ENCODE measurements around the gene BRD1.

Gene BRD1

GRCh38 chr22:49751966-49752597 is 75.6 kb downstream of the BRD1 start:
- H3K27me3 ChIP-seq (ENCODE audit: control insufficient read depth in 2 of 2, insufficient read depth in 2 of 2, low read length in 2 of 2), result peaks cover 0 to 3% of the 10 kb centered on the region in 2 donors

GRCh38 chr22:49751318-49751965 is 76.2 kb downstream of the BRD1 start:
- peaks cover 0 to under 1% of the 10 kb centered on the region in 2 donors for H3K27me3 ChIP-seq (ENCODE audit: control insufficient read depth in 2 of 2, insufficient read depth in 2 of 2, low read length in 2 of 2)
- no peak overlapping the region for H3K9ac ChIP-seq (ENCODE audit: low read depth in 1 of 2, low read length in 2 of 2)
- H3K27ac ChIP-seq (ENCODE audit: low read depth in 2 of 2, low read length in 2 of 2), result no peak overlapping the region
- H3K36me3 ChIP-seq (ENCODE audit: control insufficient read depth in 2 of 2, insufficient read depth in 2 of 2, low read length in 2 of 2), result no peaks in the 10 kb centered on the region
- no peaks in the 10 kb centered on the region for H3K4me1 ChIP-seq (ENCODE audit: control insufficient read depth in 2 of 2, insufficient read depth in 2 of 2, low read length in 2 of 2)
- H3K4me3 ChIP-seq (ENCODE audit: low read length in 2 of 2), result no peak overlapping the region
- H3K9me3 ChIP-seq (ENCODE audit: control insufficient read depth in 2 of 2, low read length in 2 of 2), result peaks cover 0 to 3% of the 10 kb centered on the region in 2 donors

More at GRCh38 chr22:49751966-49752597, 75.6 kb downstream of the BRD1 start:
- H3K9ac ChIP-seq (ENCODE audit: low read depth in 1 of 2, low read length in 2 of 2), result no peak overlapping the region
- peaks cover 0 to 3% of the 10 kb centered on the region in 2 donors for H3K9me3 ChIP-seq (ENCODE audit: control insufficient read depth in 2 of 2, low read length in 2 of 2)
- no peak overlapping the region for H3K27ac ChIP-seq (ENCODE audit: low read depth in 2 of 2, low read length in 2 of 2)
- no peaks in the 10 kb centered on the region for H3K36me3 ChIP-seq (ENCODE audit: control insufficient read depth in 2 of 2, insufficient read depth in 2 of 2, low read length in 2 of 2)
- H3K4me1 ChIP-seq (ENCODE audit: control insufficient read depth in 2 of 2, insufficient read depth in 2 of 2, low read length in 2 of 2), result no peaks in the 10 kb centered on the region
- no peak overlapping the region for H3K4me3 ChIP-seq (ENCODE audit: low read length in 2 of 2)

- no peak overlapping the region for H3K27ac ChIP-seq (ENCODE audit: low read depth in 2 of 2, low read length in 2 of 2)
- no peaks in the 10 kb centered on the region for H3K36me3 ChIP-seq (ENCODE audit: control insufficient read depth in 2 of 2, insufficient read depth in 2 of 2, low read length in 2 of 2)
- H3K9me3 ChIP-seq (ENCODE audit: control insufficient read depth in 2 of 2, low read length in 2 of 2), result peaks cover 3% of the 10 kb centered on the region in 2 donors
Measured at GRCh38 chr22:49749885-49750510, 77.7 kb downstream of the BRD1 start.

GRCh38 chr22:49749227-49749626 is 78.4 kb downstream of the BRD1 start:
- H3K9ac ChIP-seq (ENCODE audit: low read depth in 1 of 2, low read length in 2 of 2), result no peak overlapping the region
- H3K27me3 ChIP-seq (ENCODE audit: control insufficient read depth in 2 of 2, insufficient read depth in 2 of 2, low read length in 2 of 2), result no peaks in the 10 kb centered on the region
- H3K9me3 ChIP-seq (ENCODE audit: control insufficient read depth in 2 of 2, low read length in 2 of 2), result peaks cover 3% of the 10 kb centered on the region in 2 donors

More at GRCh38 chr22:49749885-49750510, 77.7 kb downstream of the BRD1 start:
- Histone ChIP-seq H3K4me3 (ENCODE audit: low read length in 2 of 2) (no peak overlapping the region), H3K4me1 (ENCODE audit: control insufficient read depth in 2 of 2, insufficient read depth in 2 of 2, low read length in 2 of 2) (no peaks in the 10 kb centered on the region), H3K9ac (ENCODE audit: low read depth in 1 of 2, low read length in 2 of 2) (no peak overlapping the region), H3K27me3 (ENCODE audit: control insufficient read depth in 2 of 2, insufficient read depth in 2 of 2, low read length in 2 of 2) (no peaks in the 10 kb centered on the region)

GRCh38 chr22:49748514-49748913 is 79.2 kb downstream of the BRD1 start:
- no peak overlapping the region for H3K9ac ChIP-seq (ENCODE audit: low read depth in 1 of 2, low read length in 2 of 2)
- H3K27ac ChIP-seq (ENCODE audit: low read depth in 2 of 2, low read length in 2 of 2), result no peak overlapping the region
- no peaks in the 10 kb centered on the region for H3K4me1 ChIP-seq (ENCODE audit: control insufficient read depth in 2 of 2, insufficient read depth in 2 of 2, low read length in 2 of 2)
- H3K9me3 ChIP-seq (ENCODE audit: control insufficient read depth in 2 of 2, low read length in 2 of 2), result peaks cover 3% of the 10 kb centered on the region in 2 donors
- H3K4me3 ChIP-seq (ENCODE audit: low read length in 2 of 2), result no peak overlapping the region
- no peaks in the 10 kb centered on the region for H3K27me3 ChIP-seq (ENCODE audit: control insufficient read depth in 2 of 2, insufficient read depth in 2 of 2, low read length in 2 of 2)
- H3K36me3 ChIP-seq (ENCODE audit: control insufficient read depth in 2 of 2, insufficient read depth in 2 of 2, low read length in 2 of 2), result no peaks in the 10 kb centered on the region

More at GRCh38 chr22:49749227-49749626, 78.4 kb downstream of the BRD1 start:
- H3K36me3 ChIP-seq (ENCODE audit: control insufficient read depth in 2 of 2, insufficient read depth in 2 of 2, low read length in 2 of 2), result no peaks in the 10 kb centered on the region
- H3K4me3 ChIP-seq (ENCODE audit: low read length in 2 of 2), result no peak overlapping the region
- no peak overlapping the region for H3K27ac ChIP-seq (ENCODE audit: low read depth in 2 of 2, low read length in 2 of 2)
- no peaks in the 10 kb centered on the region for H3K4me1 ChIP-seq (ENCODE audit: control insufficient read depth in 2 of 2, insufficient read depth in 2 of 2, low read length in 2 of 2)

- Histone ChIP-seq H3K36me3 (ENCODE audit: control insufficient read depth in 2 of 2, insufficient read depth in 2 of 2, low read length in 2 of 2) (no peaks in the 10 kb centered on the region), H3K4me1 (ENCODE audit: control insufficient read depth in 2 of 2, insufficient read depth in 2 of 2, low read length in 2 of 2) (no peaks in the 10 kb centered on the region), H3K9ac (ENCODE audit: low read depth in 1 of 2, low read length in 2 of 2) (no peak overlapping the region), H3K27me3 (ENCODE audit: control insufficient read depth in 2 of 2, insufficient read depth in 2 of 2, low read length in 2 of 2) (no peaks in the 10 kb centered on the region), H3K9me3 (ENCODE audit: control insufficient read depth in 2 of 2, low read length in 2 of 2) (peaks cover 3% of the 10 kb centered on the region in 2 donors), H3K4me3 (ENCODE audit: low read length in 2 of 2) (no peak overlapping the region), H3K27ac (ENCODE audit: low read depth in 2 of 2, low read length in 2 of 2) (no peak overlapping the region)
Measured at GRCh38 chr22:49747716-49748115, 80.0 kb downstream of the BRD1 start.

GRCh38 chr22:49747130-49747529 is 80.5 kb downstream of the BRD1 start:
- no peak overlapping the region for H3K27ac ChIP-seq (ENCODE audit: low read depth in 2 of 2, low read length in 2 of 2)
- H3K4me1 ChIP-seq (ENCODE audit: control insufficient read depth in 2 of 2, insufficient read depth in 2 of 2, low read length in 2 of 2), result no peaks in the 10 kb centered on the region
- no peaks in the 10 kb centered on the region for H3K36me3 ChIP-seq (ENCODE audit: control insufficient read depth in 2 of 2, insufficient read depth in 2 of 2, low read length in 2 of 2)
- no peaks in the 10 kb centered on the region for H3K27me3 ChIP-seq (ENCODE audit: control insufficient read depth in 2 of 2, insufficient read depth in 2 of 2, low read length in 2 of 2)
- no peak overlapping the region for H3K4me3 ChIP-seq (ENCODE audit: low read length in 2 of 2)
- no peak overlapping the region for H3K9ac ChIP-seq (ENCODE audit: low read depth in 1 of 2, low read length in 2 of 2)
- peaks cover 3% of the 10 kb centered on the region in 2 donors for H3K9me3 ChIP-seq (ENCODE audit: control insufficient read depth in 2 of 2, low read length in 2 of 2)

- no peaks in the 10 kb centered on the region for H3K36me3 ChIP-seq (ENCODE audit: control insufficient read depth in 2 of 2, insufficient read depth in 2 of 2, low read length in 2 of 2)
- no peaks in the 10 kb centered on the region for H3K4me1 ChIP-seq (ENCODE audit: control insufficient read depth in 2 of 2, insufficient read depth in 2 of 2, low read length in 2 of 2)
- H3K9me3 ChIP-seq (ENCODE audit: control insufficient read depth in 2 of 2, low read length in 2 of 2), result peaks cover 3% of the 10 kb centered on the region in 2 donors
- H3K9ac ChIP-seq (ENCODE audit: low read depth in 1 of 2, low read length in 2 of 2), result no peak overlapping the region
- no peak overlapping the region for H3K27ac ChIP-seq (ENCODE audit: low read depth in 2 of 2, low read length in 2 of 2)
- H3K27me3 ChIP-seq (ENCODE audit: control insufficient read depth in 2 of 2, insufficient read depth in 2 of 2, low read length in 2 of 2), result no peaks in the 10 kb centered on the region
- no peak overlapping the region for H3K4me3 ChIP-seq (ENCODE audit: low read length in 2 of 2)
Measured at GRCh38 chr22:49746065-49746464, 81.6 kb downstream of the BRD1 start.

GRCh38 chr22:49740242-49740641 is 87.4 kb downstream of the BRD1 start:
- no peaks in the 10 kb centered on the region for H3K4me1 ChIP-seq (ENCODE audit: control insufficient read depth in 2 of 2, insufficient read depth in 2 of 2, low read length in 2 of 2)
- no peak overlapping the region for H3K4me3 ChIP-seq (ENCODE audit: low read length in 2 of 2)
- H3K9me3 ChIP-seq (ENCODE audit: control insufficient read depth in 2 of 2, low read length in 2 of 2), result no peaks in the 10 kb centered on the region
- no peaks in the 10 kb centered on the region for H3K27me3 ChIP-seq (ENCODE audit: control insufficient read depth in 2 of 2, insufficient read depth in 2 of 2, low read length in 2 of 2)
- H3K27ac ChIP-seq (ENCODE audit: low read depth in 2 of 2, low read length in 2 of 2), result no peak overlapping the region
- no peak overlapping the region for H3K9ac ChIP-seq (ENCODE audit: low read depth in 1 of 2, low read length in 2 of 2)
- H3K36me3 ChIP-seq (ENCODE audit: control insufficient read depth in 2 of 2, insufficient read depth in 2 of 2, low read length in 2 of 2), result no peaks in the 10 kb centered on the region

- no peaks in the 10 kb centered on the region for H3K27me3 ChIP-seq (ENCODE audit: control insufficient read depth in 2 of 2, insufficient read depth in 2 of 2, low read length in 2 of 2)
Measured at GRCh38 chr22:49739138-49739537, 88.5 kb downstream of the BRD1 start.

More at GRCh38 chr22:49739138-49739537, 88.5 kb downstream of the BRD1 start:
- H3K4me1 ChIP-seq (ENCODE audit: control insufficient read depth in 2 of 2, insufficient read depth in 2 of 2, low read length in 2 of 2), result no peaks in the 10 kb centered on the region
- no peaks in the 10 kb centered on the region for H3K9me3 ChIP-seq (ENCODE audit: control insufficient read depth in 2 of 2, low read length in 2 of 2)
- H3K36me3 ChIP-seq (ENCODE audit: control insufficient read depth in 2 of 2, insufficient read depth in 2 of 2, low read length in 2 of 2), result no peaks in the 10 kb centered on the region
- H3K9ac ChIP-seq (ENCODE audit: low read depth in 1 of 2, low read length in 2 of 2), result no peak overlapping the region
- H3K27ac ChIP-seq (ENCODE audit: low read depth in 2 of 2, low read length in 2 of 2), result no peak overlapping the region
- H3K4me3 ChIP-seq (ENCODE audit: low read length in 2 of 2), result no peak overlapping the region

Data from mucosa of rectum (tissue), 2 donors.